ENCODE measurements around the gene DOC2B. TPM values are rescaled to one million over a fixed set of nuclear protein-coding genes. Genes with fewer than 3 reads are reported as not detected.

DOC2B gene
- total RNA-seq (2016; rRNA removed; fragmentation: Illumina TruSeq; extraction: Trizol) = 0.22 TPM in 1 of 2 replicates, not detected in the other
- 0.09 and 0.30 TPM in 2 replicates for total RNA-seq (2016; cell fraction: cytosol; rRNA removed; fragmentation: Illumina TruSeq; extraction: Trizol; ENCODE audit: low read depth)
- total RNA-seq (2016; cell fraction: insoluble cytoplasmic fraction; rRNA removed; fragmentation: Illumina TruSeq; extraction: Trizol) = 0.04 TPM in 1 of 2 replicates, not detected in the other
- 0.06 and 0.38 TPM in 2 replicates for total RNA-seq (2016; cell fraction: membrane; rRNA removed; fragmentation: Illumina TruSeq; extraction: Trizol)
- 0.06 TPM in 1 of 2 replicates, not detected in the other for total RNA-seq (2016; cell fraction: nucleus; rRNA removed; fragmentation: Illumina TruSeq; extraction: Trizol)
- polyA plus RNA-seq (2011; rRNA removed) = 0.09 and 0.77 TPM in 2 replicates
- polyA plus RNA-seq (2011; cell fraction: cytosol; rRNA removed) = 0.21 and 0.25 TPM in 2 replicates
- polyA plus RNA-seq (2011; cell fraction: nucleus; rRNA removed) = 0.31 and 0.33 TPM in 2 replicates
- polyA plus RNA-seq (2012) = 0.05 and 0.23 TPM in 2 replicates
- polyA plus RNA-seq (2016; cell fraction: cytosol; fragmentation: Illumina TruSeq; extraction: Trizol; ENCODE audit: low read depth) = 0.08 and 0.34 TPM in 2 replicates
- polyA plus RNA-seq (2016; cell fraction: insoluble cytoplasmic fraction; fragmentation: Illumina TruSeq; extraction: Trizol; ENCODE audit: low read depth) = not detected in 2 replicates
- 0.33 TPM in 1 of 2 replicates, not detected in the other for polyA plus RNA-seq (2016; cell fraction: membrane; fragmentation: Illumina TruSeq; extraction: Trizol; ENCODE audit: low read depth)
- polyA plus RNA-seq (2016; cell fraction: nucleus; fragmentation: Illumina TruSeq; extraction: Trizol; ENCODE audit: insufficient read depth, low read depth) = 0.22 and 0.36 TPM in 2 replicates
- polyA minus RNA-seq (2011; rRNA and poly(A)+ RNA removed; ENCODE audit: low replicate concordance) = 0.08 TPM in 1 of 2 replicates, not detected in the other
- 0.40 TPM in 1 of 2 replicates, not detected in the other for polyA minus RNA-seq (2011; cell fraction: cytosol; rRNA and poly(A)+ RNA removed)
- 0.13 TPM in 1 of 2 replicates, not detected in the other for polyA minus RNA-seq (2011; cell fraction: nucleus; rRNA and poly(A)+ RNA removed)
- percentile 12 among the genes with signal in this experiment for Bru-seq, nascent RNA
- percentile 11 among the genes with signal in this experiment for BruChase-seq, experiment 1, labeled RNA remaining after a 6-hour chase
- percentile 12 among the genes with signal in this experiment for BruChase-seq, experiment 2, labeled RNA remaining after a 2-hour chase
- long read RNA-seq, experiment 1 = 0 reads
- long read RNA-seq, experiment 2, full-length matches to known transcripts = 3 of 5 reads
- long read RNA-seq, experiment 2, partial matches to known transcripts = 0 of 5 reads
- long read RNA-seq, experiment 2, other reads (novel, unspliced or antisense) = 2 of 5 reads

DNA sequence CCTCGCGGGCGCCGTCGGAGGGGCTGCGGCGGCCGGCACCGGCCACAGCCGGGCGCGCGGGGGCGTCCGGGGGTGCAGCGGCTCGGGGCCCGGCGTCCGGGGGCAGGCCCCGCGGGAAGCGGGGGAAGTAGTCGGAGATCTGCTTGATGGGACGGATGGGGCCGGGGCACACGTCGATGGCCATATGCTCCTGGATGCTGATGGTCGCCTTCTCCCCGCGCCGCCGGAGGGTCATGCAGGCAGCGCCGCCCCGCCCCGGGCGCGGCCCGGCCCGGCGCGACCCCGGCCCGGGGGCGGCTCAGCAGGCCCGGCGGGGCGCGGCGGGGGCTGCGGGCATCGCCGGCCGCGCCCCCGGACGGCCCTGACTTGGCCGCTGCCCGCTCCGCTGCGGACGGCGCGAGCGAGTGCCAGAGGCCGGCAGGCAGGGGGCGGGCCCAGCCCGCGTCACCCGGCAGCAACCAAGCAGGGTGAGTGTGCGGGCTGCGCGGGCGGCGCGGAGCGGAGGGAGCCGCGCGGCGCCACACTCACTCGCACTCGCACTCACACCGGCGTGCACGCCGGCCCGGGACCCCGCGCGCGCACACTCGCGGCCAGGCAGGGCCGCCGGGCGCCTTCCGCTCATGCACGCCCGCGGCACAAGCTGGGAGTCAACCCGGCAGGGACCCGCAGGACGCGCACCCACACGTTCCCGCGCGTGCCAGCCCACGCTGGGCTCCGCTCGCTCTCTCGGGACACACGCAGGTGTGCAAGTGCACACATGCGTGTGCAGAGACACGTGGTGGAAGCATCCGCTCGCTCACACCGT is at the start of gene DOC2B:
DOC2B (minus strand) TSS at position 406 of the 805 bp plus-strand sequence; CDS start at position 235, 171 bp downstream.
- ChIA-PET CTCF (ENCODE audit: low intra/inter-chr PET ratio, low total read pairs) (no interaction called here), POLR2A (no interaction called here)
- H3K4me2 ChIP-seq (ENCODE audit: low read depth, low read length) = peak within 1 kb of the TSS; percentile 76
- FAIRE-seq (no peak), DNase-seq (ENCODE audit: low spot score) (no peak), ATAC-seq (peak; percentile 44)
- peaks cover 15% of the 10 kb centered on the region for H3K4me1 ChIP-seq (ENCODE audit: insufficient read depth, low read length)
- no peaks in the 10 kb centered on the region for H3K79me2 ChIP-seq (ENCODE audit: insufficient read depth, low read length)
- WGBS (ENCODE audit: low lambda C conversion rate) = 93% methylated on average over 3 of the region's 120 CpGs
- H3K9ac ChIP-seq (ENCODE audit: insufficient read depth, low read depth, low read length) = no peak within 1 kb of the TSS
- peak within 1 kb of the TSS; percentile 16 to 60 (median 20); a peak in 4 of 6 replicates for H3K4me3 ChIP-seq (replicated peaks in 1 of 3; ENCODE audit: insufficient read depth in 1 of 3, low read depth in 2 of 3, low read length in 3 of 3)
- TF ChIP-seq ZNF777 (CRISPR knock-in tag; IDR thresholded peaks at IDR 0.05) = peak; percentile 3; the same call in 1 of the 2 replicates
- TF ChIP-seq ZC3H13 (CRISPR knock-in tag; IDR thresholded peaks at IDR 0.05) = no peak
- no peak for TF ChIP-seq ZNF543 (CRISPR knock-in tag; IDR thresholded peaks at IDR 0.05)
- TF ChIP-seq, protein P1, sequence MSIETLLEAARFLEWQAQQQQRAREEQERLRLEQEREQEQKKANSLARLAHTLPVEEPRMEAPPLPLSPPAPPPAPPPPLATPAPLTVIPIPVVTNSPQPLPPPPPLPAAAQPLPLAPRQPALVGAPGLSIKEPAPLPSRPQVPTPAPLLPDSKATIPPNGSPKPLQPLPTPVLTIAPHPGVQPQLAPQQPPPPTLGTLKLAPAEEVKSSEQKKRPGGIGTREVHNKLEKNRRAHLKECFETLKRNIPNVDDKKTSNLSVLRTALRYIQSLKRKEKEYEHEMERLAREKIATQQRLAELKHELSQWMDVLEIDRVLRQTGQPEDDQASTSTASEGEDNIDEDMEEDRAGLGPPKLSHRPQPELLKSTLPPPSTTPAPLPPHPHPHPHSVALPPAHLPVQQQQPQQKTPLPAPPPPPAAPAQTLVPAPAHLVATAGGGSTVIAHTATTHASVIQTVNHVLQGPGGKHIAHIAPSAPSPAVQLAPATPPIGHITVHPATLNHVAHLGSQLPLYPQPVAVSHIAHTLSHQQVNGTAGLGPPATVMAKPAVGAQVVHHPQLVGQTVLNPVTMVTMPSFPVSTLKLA (IDR thresholded peaks at IDR 0.05) = peak; percentile 53; the same call in 1 of the 2 replicates
- TF ChIP-seq, protein P2, sequence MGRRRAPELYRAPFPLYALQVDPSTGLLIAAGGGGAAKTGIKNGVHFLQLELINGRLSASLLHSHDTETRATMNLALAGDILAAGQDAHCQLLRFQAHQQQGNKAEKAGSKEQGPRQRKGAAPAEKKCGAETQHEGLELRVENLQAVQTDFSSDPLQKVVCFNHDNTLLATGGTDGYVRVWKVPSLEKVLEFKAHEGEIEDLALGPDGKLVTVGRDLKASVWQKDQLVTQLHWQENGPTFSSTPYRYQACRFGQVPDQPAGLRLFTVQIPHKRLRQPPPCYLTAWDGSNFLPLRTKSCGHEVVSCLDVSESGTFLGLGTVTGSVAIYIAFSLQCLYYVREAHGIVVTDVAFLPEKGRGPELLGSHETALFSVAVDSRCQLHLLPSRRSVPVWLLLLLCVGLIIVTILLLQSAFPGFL (CRISPR knock-in tag; IDR thresholded peaks at IDR 0.05) = no peak
- 0 out of 2 replicates have a peak, but pooled peaks have one; percentile 38 for TF ChIP-seq HOXA9 (CRISPR knock-in tag; IDR thresholded peaks at IDR 0.05; ENCODE audit: borderline replicate concordance)
- no peaks in the 10 kb centered on the region for H3K36me3 ChIP-seq (replicated peaks in 1 of 2; ENCODE audit: control insufficient read depth in 1 of 2, insufficient read depth in 2 of 2, low read length in 2 of 2)
- no peak within 1 kb of the TSS for H3K27ac ChIP-seq (ENCODE audit: extremely low read length, insufficient read depth, low read length)
- in situ Hi-C loops (cut with HindIII; ENCODE audit: extremely low pct_ligation_motif_present, low pct_unique_long_range_greater_than_20kb) (no loop called here), intact Hi-C loops (cut with micrococcal nuclease; ENCODE audit: unreplicated experiment) (no loop called here)
- peaks cover 12 to 87% of the 10 kb centered on the region in 2 experiments for H3K27me3 ChIP-seq (ENCODE audit: control insufficient read depth in 1 of 2, insufficient read depth in 2 of 2, low read length in 2 of 2)
- BruUV-seq (replicated peaks) = no TSS peak
- no peak within 1 kb of the TSS for H2AFZ ChIP-seq (ENCODE audit: low read length)
- no peaks in the 10 kb centered on the region for H4K20me1 ChIP-seq (ENCODE audit: insufficient read depth, low read length)
- no peaks in the 10 kb centered on the region for H3K9me3 ChIP-seq (ENCODE audit: low read length)

Measured in HepG2 (cell line).